ENCODE data around the gene ANGPTL2.

Gene ANGPTL2

GRCh38 chr9:127092041-127092608 is 30.3 kb downstream of the ANGPTL2 start:
- no peak for DNase-seq

GRCh38 chr9:127091526-127091925 is 30.9 kb downstream of the ANGPTL2 start:
- DNase-seq: no peak

GRCh38 chr9:127090341-127090985 is 32.0 kb downstream of the ANGPTL2 start:
- DNase-seq: no peak

GRCh38 chr9:127089631-127090081 is 32.8 kb downstream of the ANGPTL2 start:
- DNase-seq: no peak

GRCh38 chr9:127088724-127089615 is 33.5 kb downstream of the ANGPTL2 start:
- no peak for DNase-seq

GRCh38 chr9:127087836-127088235 is 34.6 kb downstream of the ANGPTL2 start:
- no peak for DNase-seq

- no peak for DNase-seq
These were observed 35.0 kb downstream of the ANGPTL2 start for GRCh38 chr9:127087411-127087810.

GRCh38 chr9:127086771-127087170 is 35.7 kb downstream of the ANGPTL2 start:
- no peak for DNase-seq

- no peak for DNase-seq
These were observed 37.2 kb downstream of the ANGPTL2 start for GRCh38 chr9:127085186-127085585.

GRCh38 chr9:127084076-127085039 is 38.1 kb downstream of the ANGPTL2 start:
- DNase-seq: no peak

- no peak for DNase-seq
These were observed 39.1 kb downstream of the ANGPTL2 start for GRCh38 chr9:127083138-127083980.

GRCh38 chr9:127081250-127082185 is 40.9 kb downstream of the ANGPTL2 start:
- no peak for DNase-seq

- DNase-seq: no peak
These were observed 42.8 kb downstream of the ANGPTL2 start for GRCh38 chr9:127079446-127080140.

GRCh38 chr9:127078988-127079387 is 43.4 kb downstream of the ANGPTL2 start:
- DNase-seq: no peak

GRCh38 chr9:127078336-127078735 is 44.1 kb downstream of the ANGPTL2 start:
- no peak for DNase-seq

- no peak for DNase-seq
These were observed 44.8 kb downstream of the ANGPTL2 start for GRCh38 chr9:127077644-127077946.

- DNase-seq: no peak
These were observed 45.4 kb downstream of the ANGPTL2 start for GRCh38 chr9:127076860-127077643.

- no peak for DNase-seq
These were observed 46.6 kb downstream of the ANGPTL2 start for GRCh38 chr9:127075624-127076372.
